Lung (tissue), 12 donors: Measurements from ENCODE around the gene MT1HL1. TPM values are rescaled to one million over a fixed set of nuclear protein-coding genes. Genes with fewer than 3 reads are reported as not detected.

Experiments used
- ATAC-seq: fragments of 200-7000 bp; cut with Tn5 transposase; one replicate; pipeline ENCODE4 v1.9.1; 2020; ENCODE audit warnings: moderate number of reproducible peaks; ENCODE audit not compliant: insufficient read depth, low FRiP score
- DNase-seq, 3 donors: peaks; one replicate each; pipeline ENCODE4 v3.0.0-alpha.2; 2013 to 2017
- H3K27ac ChIP-seq, 2 donors: one replicate each; pipeline ENCODE4 v1.5.1; 2013; ENCODE audit warnings: mild to moderate bottlenecking in 2 of 2, moderate library complexity in 2 of 2, control low read depth in 1 of 2, inconsistent platforms in 1 of 2, low read depth in 1 of 2, low read length in 1 of 2
- H3K27me3 ChIP-seq, 3 donors: one replicate each; pipeline ENCODE4 v1.5.1; 2013; ENCODE audit warnings: low read length in 2 of 3; ENCODE audit not compliant: control insufficient read depth in 3 of 3, insufficient read depth in 3 of 3
- H3K36me3 ChIP-seq, 4 donors: one replicate each; pipeline ENCODE4 v1.5.1; 2013; ENCODE audit warnings: low read length in 4 of 4, mild to moderate bottlenecking in 1 of 4, moderate library complexity in 1 of 4; ENCODE audit not compliant: control insufficient read depth in 4 of 4, insufficient read depth in 4 of 4
- H3K4me1 ChIP-seq, 5 donors: one replicate each; pipeline ENCODE4 v1.5.1; 2013; ENCODE audit warnings: low read length in 5 of 5, mild to moderate bottlenecking in 2 of 5, moderate library complexity in 1 of 5; ENCODE audit not compliant: control insufficient read depth in 5 of 5, insufficient read depth in 5 of 5
- H3K4me3 ChIP-seq: one replicate; pipeline ENCODE4 v1.5.1; 2013; ENCODE audit warnings: mild to moderate bottlenecking, control low read depth, moderate library complexity
- H3K9ac ChIP-seq, 2 donors: one replicate each; pipeline ENCODE4 v1.5.1; 2013; ENCODE audit warnings: low read length in 2 of 2, control low read depth in 1 of 2; ENCODE audit not compliant: insufficient read depth in 1 of 2
- H3K9me3 ChIP-seq, 4 donors: one replicate each; pipeline ENCODE4 v1.5.1; 2013; ENCODE audit warnings: low read length in 3 of 4, mild to moderate bottlenecking in 1 of 4, moderate library complexity in 1 of 4; ENCODE audit not compliant: control insufficient read depth in 4 of 4, insufficient read depth in 3 of 4
- CTCF ChIP-seq: IDR thresholded peaks from 2 replicates; pipeline ENCODE4 v1.5.1; 2012; ENCODE audit warnings: mild to moderate bottlenecking; ENCODE audit errors: control extremely low read depth, extremely low read depth
- WGBS, 2 donors: extraction: QIAGEN DNeasy Blood & Tissue Kit; methylation state at CpG; one replicate each; pipeline ENCODE4 v1.1.7; 2013; 5-methylcytosine and 5-hydroxymethylcytosine counted together
- polyA plus RNA-seq, 2 donors: library from polyadenylated mRNA; stranded (reverse); fragments of 200-250 nt; gene quantifications; one replicate each; pipeline ENCODE4 v1.2.1, GENCODE V29; 2013
- total RNA-seq, 2 donors: library from RNA; depleted of rRNA in 1 of 2; stranded (reverse); fragments of >200 nt in 1 of 2; gene quantifications; one replicate each; pipeline ENCODE4 v1.2.1, GENCODE V29; 2014 to 2021
- donor health status: control.
- donor health status: control.
- donor health status: Bipolar disorder and iron deficiency.
- donor health status: healthy.
- donor health status: DM: yes; HTN: yes; CAD: no.

MT1HL1 gene
- total and polyA plus RNA-seq, 4 donors: not detected

GRCh38 chr1:237042526-237042891 lies 38.3 kb upstream of the MT1HL1 start:
- DNase-seq: no peak
- ATAC-seq: no peak
- H3K27me3 ChIP-seq: peaks cover 9 to 62% (median 39%) of the 10 kb centered on the region in 3 donors
- H3K4me3 ChIP-seq: peak overlapping the region; percentile 54
- peak overlapping the region; percentile 74 to 97 for H3K27ac ChIP-seq
- no peak overlapping the region for H3K9ac ChIP-seq
- no peaks in the 10 kb centered on the region for H3K36me3 ChIP-seq
- no peak for TF ChIP-seq CTCF
- no peaks in the 10 kb centered on the region for H3K9me3 ChIP-seq
- WGBS, 2 donors: 0 to 2% methylated on average over 38 to 41 of the region's 41 CpGs
- peaks cover 3 to 26% (median 4%) of the 10 kb centered on the region in 5 donors for H3K4me1 ChIP-seq

- peak within 1 kb of the TSS; percentile 74 to 97 for H3K27ac ChIP-seq
- ATAC-seq (peak; percentile 44), DNase-seq (peak; percentile 52 to 67 (median 63))
- no peaks in the 10 kb centered on the region for H3K36me3 ChIP-seq
- H3K4me3 ChIP-seq: peak within 1 kb of the TSS; percentile 54
- peaks cover 9 to 65% (median 43%) of the 10 kb centered on the region in 3 donors for H3K27me3 ChIP-seq
- no peak for TF ChIP-seq CTCF
- no peaks in the 10 kb centered on the region for H3K9me3 ChIP-seq
- H3K4me1 ChIP-seq: peaks cover 0 to 26% (median 4%) of the 10 kb centered on the region in 5 donors
- 3% methylated on average over 60 to 87 of the region's 87 CpGs for WGBS, 2 donors
- peak within 1 kb of the TSS in 1 of 2 donors; percentile 35 for H3K9ac ChIP-seq
Measured at GRCh38 chr1:237041795-237042525, 37.7 kb upstream of the MT1HL1 start, which contains the start of gene RYR2. Gene RYR2 (plus strand): TSS chr1:237042184. CDS start chr1:237042522, 338 bp downstream.

- H3K27me3 ChIP-seq: peaks cover 9 to 60% (median 43%) of the 10 kb centered on the region in 3 donors
- H3K4me3 ChIP-seq: no peak overlapping the region
- no peaks in the 10 kb centered on the region for H3K36me3 ChIP-seq
- peaks cover 0 to 23% (median 4%) of the 10 kb centered on the region in 5 donors for H3K4me1 ChIP-seq
- no peaks in the 10 kb centered on the region for H3K9me3 ChIP-seq
- no peak overlapping the region for H3K9ac ChIP-seq
- 10 to 19% methylated on average over 7 of the region's 7 CpGs for WGBS, 2 donors
- DNase-seq (no peak), ATAC-seq (no peak)
- peak overlapping the region in 1 of 2 donors; percentile 82 for H3K27ac ChIP-seq
- TF ChIP-seq CTCF: no peak
Measured at GRCh38 chr1:237041461-237041794, 37.2 kb upstream of the MT1HL1 start.
